Right lobe of liver (tissue), 6 donors: ENCODE data around the gene PMVK. TPM values are rescaled to one million over a fixed set of nuclear protein-coding genes. Genes with fewer than 3 reads are reported as not detected.

Source experiments
- ATAC-seq, 4 donors: fragments of 200-7000 bp; cut with Tn5 transposase; one replicate each; pipeline ENCODE4 v1.9.1; 2020; ENCODE audit warnings: mild to moderate bottlenecking in 4 of 4, moderate library complexity in 4 of 4
- DNase-seq, 3 donors: peaks; one replicate each; pipeline ENCODE4 v3.0.0-alpha.2; 2020
- H3K27ac ChIP-seq, 3 donors: fragments of 200-600 bp; one replicate each; pipeline ENCODE4 v1.8.0; 2022
- H3K27me3 ChIP-seq, 2 donors: fragments of 200-600 bp; one replicate each; pipeline ENCODE4 v1.8.0; 2022
- H3K36me3 ChIP-seq, 4 donors: fragments of 200-600 bp; sonication (generic) in 1 of 4; one replicate each; pipeline versions ENCODE4 v1.5.1 to v1.8.0; 2017 to 2022; ENCODE audit warnings: control low read depth in 1 of 4
- H3K4me1 ChIP-seq, 4 donors: fragments of 200-600 bp; sonication (generic) in 1 of 4; one replicate each; pipeline versions ENCODE4 v1.5.1 to v1.8.0; 2017 to 2022; ENCODE audit warnings: control low read depth in 1 of 4
- H3K4me3 ChIP-seq, 3 donors: fragments of 200-600 bp; one replicate each; pipeline ENCODE4 v1.8.0; 2022
- H3K9me3 ChIP-seq, 4 donors: fragments of 200-600 bp; sonication (generic) in 1 of 4; one replicate each; pipeline versions ENCODE4 v1.5.1 to v1.8.0; 2017 to 2022; ENCODE audit warnings: control low read depth in 1 of 4
- POLR2A ChIP-seq: fragments of 450-650 bp; IDR thresholded peaks from one replicate; pipeline ENCODE4 v1.6.1; 2017; ENCODE audit warnings: antibody characterized with exemption, mild to moderate bottlenecking
- WGBS: methylation state at CpG from one replicate; pipeline ENCODE4 v1.1.6; 2018; ENCODE audit warnings: low coverage, low lambda C conversion rate; ENCODE audit not compliant: insufficient coverage; ENCODE audit errors: missing lambda C conversion rate; 5-methylcytosine and 5-hydroxymethylcytosine counted together
- intact Hi-C, 2 donors: fragments of 100-400 bp; cut with DNase I; formaldehyde crosslinking; loops; one replicate each; pipeline versions ENCODE4 v1.11.2 to v1.14.1; 2022
- total RNA-seq, 6 experiments: library from RNA; depleted of rRNA in 2 of 6; stranded (reverse); fragments of >200 nt in 2 of 6; fragmentation: NEBNext Ultra II Directional in 3 of 6; extraction: Animal tissue kit (Norgen Biotek cat#: 25700) in 3 of 6; gene quantifications; one replicate each; pipeline versions ENCODE4 v1.1.0 to v1.2.4, GENCODE V29; 2016 to 2023
- TF ChIP-seq, protein P1 (sequence below), 4 donors: fragments of 200-600 bp in 3 of 4; fragments of 450-650 bp in 1 of 4; IDR thresholded peaks; one replicate each; pipeline versions ENCODE4 v1.5.1 to v1.8.0; 2016 to 2022; ENCODE audit warnings: antibody characterized with exemption in 4 of 4, mild to moderate bottlenecking in 2 of 4
- donor health status: DM: no; HTN: yes; CAD: no.
- donor health status: DM: no; HTN: no; CAD: no.
- donor health status: DM: no; HTN: no; CAD: no.
- donor health status: DM: no; HTN: yes; CAD: no.
- donor health status: DM: no; HTN: yes; CAD: no.

The PMVK gene
- total RNA-seq, 6 experiments from 2014 or later = 16.9 to 34.5 (median 29.2) TPM

DNA sequence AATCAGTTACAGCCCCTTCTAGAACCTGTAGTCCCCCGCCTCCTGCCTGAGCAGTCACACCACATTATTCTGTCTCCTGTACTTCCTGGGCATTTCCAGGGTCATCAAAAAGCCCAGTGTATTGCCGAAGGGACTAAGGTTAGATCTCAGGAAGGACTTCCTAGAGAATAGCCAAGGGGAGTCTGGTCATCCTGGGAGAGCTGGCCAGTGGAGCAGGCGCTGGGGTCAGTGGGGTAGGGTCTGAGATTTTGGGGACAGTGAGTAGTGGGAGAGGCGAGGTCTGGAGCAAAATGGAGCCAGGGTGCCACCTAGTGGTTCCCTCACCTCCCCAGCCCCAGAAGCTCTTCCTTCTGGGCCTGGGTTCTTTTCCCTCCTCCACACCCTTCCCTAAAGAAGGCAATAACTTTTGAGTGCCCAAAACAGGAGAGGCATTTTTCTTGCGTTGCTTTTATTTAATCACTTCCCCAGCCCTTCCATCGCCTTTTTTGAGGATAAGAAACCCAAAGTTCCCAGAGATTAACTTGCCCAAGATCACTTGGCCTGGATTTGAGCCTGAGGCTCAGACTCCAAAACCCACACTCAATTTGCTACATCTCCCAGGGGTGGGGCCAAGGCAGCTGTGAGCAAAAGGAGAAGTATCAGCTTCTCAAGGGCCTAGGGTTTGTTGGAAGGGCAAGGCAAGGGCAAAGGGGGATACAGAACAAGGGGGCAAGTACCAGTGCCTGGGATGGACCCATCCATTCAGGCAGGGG is 7.3 kb upstream of the PMVK start:
- peak in 1 of 3 donors; percentile 48 for DNase-seq
- WGBS = 23% methylated on average over 6 of the region's 6 CpGs

DNA sequence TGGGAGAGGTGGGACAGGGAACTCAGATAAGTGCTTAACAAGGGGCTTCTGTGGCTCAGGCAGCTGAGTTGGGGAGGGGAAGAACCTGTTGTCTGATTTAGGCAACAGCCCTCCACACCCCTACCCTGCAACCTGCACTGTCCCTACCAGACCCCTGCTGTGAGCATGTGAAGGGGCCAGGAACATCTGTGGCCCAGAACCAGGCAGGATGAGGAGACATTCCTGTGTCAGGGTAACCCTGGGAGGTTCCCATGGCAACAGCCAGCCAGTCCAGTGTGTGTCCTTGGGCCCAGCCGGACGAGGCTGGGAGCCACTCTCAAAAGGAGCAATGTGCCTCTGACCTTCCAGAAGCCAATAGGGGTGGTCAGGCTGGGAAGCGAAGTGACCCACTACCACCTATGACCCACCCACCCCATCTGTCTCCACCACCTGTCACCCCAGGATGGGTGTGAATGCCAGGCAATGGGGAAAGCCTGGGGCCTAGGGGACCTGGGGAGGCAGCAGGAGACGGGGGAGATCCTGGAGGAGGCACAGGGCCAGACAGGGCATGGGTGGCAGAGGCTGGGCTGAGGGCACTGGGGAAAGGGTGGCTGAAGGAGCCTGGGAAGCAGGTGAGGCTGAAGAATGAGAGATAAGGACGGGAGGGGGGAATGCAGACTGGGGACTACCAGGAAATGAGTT is 5.0 kb upstream of the PMVK start:
- Histone ChIP-seq H3K9me3 (no peaks in the 10 kb centered on the region), H3K4me1 (peaks cover 0 to 36% (median 9%) of the 10 kb centered on the region in 4 donors), H3K4me3 (no peak overlapping the region), H3K27me3 (no peaks in the 10 kb centered on the region), H3K36me3 (peaks cover 0 to 1% (median 0%) of the 10 kb centered on the region in 4 donors), H3K27ac (peak overlapping the region in 1 of 3 donors; percentile 43)
- 55% methylated on average over 2 of the region's 5 CpGs for WGBS
- intact Hi-C loops = no loop called here
- ATAC-seq (no peak), DNase-seq (peak in 1 of 3 donors; percentile 58)
- TF ChIP-seq, protein P1, sequence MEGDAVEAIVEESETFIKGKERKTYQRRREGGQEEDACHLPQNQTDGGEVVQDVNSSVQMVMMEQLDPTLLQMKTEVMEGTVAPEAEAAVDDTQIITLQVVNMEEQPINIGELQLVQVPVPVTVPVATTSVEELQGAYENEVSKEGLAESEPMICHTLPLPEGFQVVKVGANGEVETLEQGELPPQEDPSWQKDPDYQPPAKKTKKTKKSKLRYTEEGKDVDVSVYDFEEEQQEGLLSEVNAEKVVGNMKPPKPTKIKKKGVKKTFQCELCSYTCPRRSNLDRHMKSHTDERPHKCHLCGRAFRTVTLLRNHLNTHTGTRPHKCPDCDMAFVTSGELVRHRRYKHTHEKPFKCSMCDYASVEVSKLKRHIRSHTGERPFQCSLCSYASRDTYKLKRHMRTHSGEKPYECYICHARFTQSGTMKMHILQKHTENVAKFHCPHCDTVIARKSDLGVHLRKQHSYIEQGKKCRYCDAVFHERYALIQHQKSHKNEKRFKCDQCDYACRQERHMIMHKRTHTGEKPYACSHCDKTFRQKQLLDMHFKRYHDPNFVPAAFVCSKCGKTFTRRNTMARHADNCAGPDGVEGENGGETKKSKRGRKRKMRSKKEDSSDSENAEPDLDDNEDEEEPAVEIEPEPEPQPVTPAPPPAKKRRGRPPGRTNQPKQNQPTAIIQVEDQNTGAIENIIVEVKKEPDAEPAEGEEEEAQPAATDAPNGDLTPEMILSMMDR (IDR thresholded peaks at IDR 0.05) = no peak
- no peak for TF ChIP-seq POLR2A

More for the DNA sequence above, 7.3 kb upstream of the PMVK start:
- Histone ChIP-seq H3K27me3 (no peaks in the 10 kb centered on the region), H3K4me3 (no peak overlapping the region), H3K27ac (peak overlapping the region in 2 of 3 donors; percentile 70 to 86), H3K36me3 (peaks cover 0 to 7% (median 0%) of the 10 kb centered on the region in 4 donors), H3K9me3 (no peaks in the 10 kb centered on the region), H3K4me1 (peaks cover 0 to 28% (median 9%) of the 10 kb centered on the region in 4 donors)
- peak; percentile 51 to 62 (median 59) for ATAC-seq
- TF ChIP-seq, protein P1 (IDR thresholded peaks at IDR 0.05) = peak; percentile 62 to 82 (median 74)
- TF ChIP-seq POLR2A = no peak
- intact Hi-C loops = no loop called here

DNA sequence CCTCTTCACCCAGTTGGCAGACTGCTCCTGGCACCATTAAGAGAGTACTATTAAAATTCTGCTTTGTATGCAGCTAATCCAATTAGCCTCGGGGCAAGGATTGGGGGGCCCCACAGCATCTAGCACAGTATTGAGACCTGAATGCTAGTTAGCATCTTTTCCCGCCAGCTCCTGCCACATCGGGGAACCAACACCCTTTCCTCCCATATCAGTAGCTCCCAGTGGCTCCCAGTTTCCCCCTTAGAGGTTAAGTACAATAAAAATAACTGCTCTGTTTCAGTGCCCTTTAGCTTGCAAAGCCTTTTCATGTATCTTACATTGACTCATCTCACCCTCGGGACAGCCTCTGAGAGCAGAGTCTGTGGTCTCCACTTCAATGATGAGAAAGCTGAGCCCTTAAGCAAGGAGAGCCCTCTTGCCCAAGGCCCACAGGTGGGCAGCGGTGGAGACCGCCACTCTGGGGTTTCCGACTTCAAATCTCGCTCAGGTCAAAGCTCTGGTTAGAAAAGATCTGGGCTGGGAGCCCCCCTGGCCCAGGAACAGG is 4.2 kb upstream of the PMVK start:
- WGBS = 86% methylated on average over 8 of the region's 8 CpGs
- no peak for ATAC-seq

DNA sequence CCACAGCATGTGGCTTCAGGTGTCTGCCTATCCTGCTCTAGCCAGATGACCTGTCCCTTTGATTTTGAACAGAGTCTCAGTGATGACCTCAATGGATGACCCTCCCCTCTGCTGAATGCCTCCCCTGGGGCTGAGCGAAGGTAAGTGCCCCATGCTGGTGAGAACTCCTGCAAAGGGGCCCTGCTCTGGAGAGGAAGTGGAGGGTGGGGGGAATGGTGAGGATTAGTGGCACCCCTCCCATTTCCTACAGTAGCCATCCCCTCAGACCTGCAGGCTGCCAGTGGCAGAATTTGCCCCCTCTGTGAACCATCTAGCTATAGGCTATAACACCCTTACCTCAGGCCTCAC is 3.7 kb upstream of the PMVK start:
- intact Hi-C loops = no loop called here
- Histone ChIP-seq H3K4me1 (peaks cover 0 to 42% (median 12%) of the 10 kb centered on the region in 4 donors), H3K27me3 (no peaks in the 10 kb centered on the region), H3K27ac (no peak overlapping the region), H3K9me3 (no peaks in the 10 kb centered on the region), H3K36me3 (no peaks in the 10 kb centered on the region), H3K4me3 (no peak overlapping the region)
- DNase-seq (no peak), ATAC-seq (no peak)
- no CpG with 5 or more reads among the region's 1 CpG for WGBS
- no peak for TF ChIP-seq POLR2A
- TF ChIP-seq, protein P1 (IDR thresholded peaks at IDR 0.05) = no peak

More for the DNA sequence above, 4.2 kb upstream of the PMVK start:
- H3K4me3 ChIP-seq = no peak overlapping the region
- no peaks in the 10 kb centered on the region for H3K9me3 ChIP-seq
- no peak for DNase-seq
- no peak overlapping the region for H3K27ac ChIP-seq
- H3K36me3 ChIP-seq = no peaks in the 10 kb centered on the region
- intact Hi-C loops = no loop called here
- no peaks in the 10 kb centered on the region for H3K27me3 ChIP-seq
- TF ChIP-seq, protein P1 (IDR thresholded peaks at IDR 0.05) = no peak
- no peak for TF ChIP-seq POLR2A
- peaks cover 0 to 39% (median 12%) of the 10 kb centered on the region in 4 donors for H3K4me1 ChIP-seq
